ENCODE measurements around the gene SDF4.

The SDF4 gene

GRCh38 chr1:1234180-1234808 lies 2.5 kb upstream of the SDF4 start:
- H3K4me1 ChIP-seq (ENCODE audit: control insufficient read depth, insufficient read depth, low read length), result no peaks in the 10 kb centered on the region; the same call in 1 of the 2 replicates
- TF ChIP-seq ZNF777 (tag by site-specific recombination; IDR thresholded peaks at IDR 0.05; ENCODE audit: borderline replicate concordance), result no peak
- peak; percentile 74 for TF ChIP-seq BCL11A (tag by site-specific recombination; IDR thresholded peaks at IDR 0.05; ENCODE audit: low read depth)
- TF ChIP-seq ZNF202 (tag by site-specific recombination; IDR thresholded peaks at IDR 0.05; ENCODE audit: borderline replicate concordance), result no peak
- no peak for TF ChIP-seq ZNF416 (tag by site-specific recombination; IDR thresholded peaks at IDR 0.05)
- peak; percentile 32; the same call in 1 of the 2 replicates for TF ChIP-seq EGR2 (tag by site-specific recombination; IDR thresholded peaks at IDR 0.05; ENCODE audit: low read depth)
- no peak for TF ChIP-seq ZNF645 (tag by site-specific recombination; IDR thresholded peaks at IDR 0.05)
- TF ChIP-seq ZNF600 (tag by site-specific recombination; IDR thresholded peaks at IDR 0.05), result 0 out of 2 replicates have a peak, but pooled peaks have one; percentile 21
- TF ChIP-seq SETDB1 (IDR thresholded peaks at IDR 0.05; ENCODE audit: insufficient read length, low read length), result no peak
- TF ChIP-seq MYNN (tag by site-specific recombination; IDR thresholded peaks at IDR 0.05; ENCODE audit: borderline replicate concordance), result no peak
- peak; percentile 85 for TF ChIP-seq BCL11B (tag by site-specific recombination; IDR thresholded peaks at IDR 0.05; ENCODE audit: low read depth)
- POLR2A ChIA-PET, result no interaction called here

GRCh38 chr1:1233567-1233892 lies 1.7 kb upstream of the SDF4 start:
- Histone ChIP-seq H3K27ac (ENCODE audit: extremely low read depth, low read depth, low read length) (peak overlapping the region; percentile 90; the same call in 1 of the 2 replicates), H3K4me3 (ENCODE audit: low read depth, low read length) (no peak overlapping the region), H3K9me3 (ENCODE audit: control insufficient read depth, insufficient read depth, low read depth, low read length) (no peaks in the 10 kb centered on the region), H3K36me3 (ENCODE audit: control insufficient read depth in 2 of 2, insufficient read depth in 1 of 2, low read length in 2 of 2) (peaks cover 0 to 25% of the 10 kb centered on the region in 2 experiments; a peak in 1 of 3 replicates), H3K4me1 (ENCODE audit: control insufficient read depth, insufficient read depth, low read length) (no peaks in the 10 kb centered on the region; the same call in 1 of the 2 replicates)
- POLR2A ChIA-PET, result no interaction called here
- CTCF ChIA-PET, result no interaction called here
- TF ChIP-seq GLIS2 (tag by site-specific recombination; IDR thresholded peaks at IDR 0.05) (no peak), PRDM1 (tag by site-specific recombination; IDR thresholded peaks at IDR 0.05) (no peak), ZNF548 (tag by site-specific recombination; IDR thresholded peaks at IDR 0.05) (no peak), ZXDB (tag by site-specific recombination; IDR thresholded peaks at IDR 0.05) (no peak), ZNF16 (tag by site-specific recombination; IDR thresholded peaks at IDR 0.05; ENCODE audit: low read depth) (no peak), BCL11B (tag by site-specific recombination; IDR thresholded peaks at IDR 0.05; ENCODE audit: low read depth) (no peak), ZBTB8A (tag by site-specific recombination; IDR thresholded peaks at IDR 0.05) (no peak), ZBTB1 (tag by site-specific recombination; IDR thresholded peaks at IDR 0.05) (no peak), ZNF155 (tag by site-specific recombination; IDR thresholded peaks at IDR 0.05) (no peak), ZNF416 (tag by site-specific recombination; IDR thresholded peaks at IDR 0.05) (no peak), OSR2 (tag by site-specific recombination; IDR thresholded peaks at IDR 0.05) (no peak), ZNF239 (tag by site-specific recombination; IDR thresholded peaks at IDR 0.05) (no peak), OVOL3 (tag by site-specific recombination; IDR thresholded peaks at IDR 0.05) (no peak), ZNF114 (tag by site-specific recombination; IDR thresholded peaks at IDR 0.05) (no peak), KLF1 (tag by site-specific recombination; IDR thresholded peaks at IDR 0.05) (no peak), SCRT1 (tag by site-specific recombination; IDR thresholded peaks at IDR 0.05; ENCODE audit: borderline replicate concordance) (no peak), ZNF785 (tag by site-specific recombination; IDR thresholded peaks at IDR 0.05) (no peak), ZFP41 (tag by site-specific recombination; IDR thresholded peaks at IDR 0.05; ENCODE audit: borderline replicate concordance) (no peak), ZEB2 (tag by site-specific recombination; IDR thresholded peaks at IDR 0.05) (no peak), ZNF558 (tag by site-specific recombination; IDR thresholded peaks at IDR 0.05) (no peak)

More at GRCh38 chr1:1234180-1234808, 2.5 kb upstream of the SDF4 start:
- Histone ChIP-seq H3K27ac (ENCODE audit: extremely low read depth, low read depth, low read length) (no peak overlapping the region; the same call in 1 of the 2 replicates), H3K4me3 (ENCODE audit: low read depth, low read length) (no peak overlapping the region), H3K9me3 (ENCODE audit: control insufficient read depth, insufficient read depth, low read depth, low read length) (no peaks in the 10 kb centered on the region), H3K36me3 (ENCODE audit: control insufficient read depth in 2 of 2, insufficient read depth in 1 of 2, low read length in 2 of 2) (peaks cover 0 to 18% of the 10 kb centered on the region in 2 experiments; a peak in 1 of 3 replicates)
- CTCF ChIA-PET, result no interaction called here
